ENCODE measurements around the gene IST1. TPM values are rescaled to one million over a fixed set of nuclear protein-coding genes. Genes with fewer than 3 reads are reported as not detected.

Gene IST1
- total RNA-seq, 1 experiment from 2014 or later = 206 TPM

GRCh38 chr16:71943887-71944286 lies 48.6 kb downstream of the IST1 start:
- H3K4me1 ChIP-seq (ENCODE audit: insufficient read depth, low read length, poor library complexity, severe bottlenecking) = no peaks in the 10 kb centered on the region
- no peak overlapping the region for H3K4me3 ChIP-seq (ENCODE audit: low read depth, low read length, poor library complexity, severe bottlenecking)
- TF ChIP-seq EZH2 (IDR thresholded peaks at IDR 0.05; ENCODE audit: borderline replicate concordance, low read depth, low read length, poor library complexity, severe bottlenecking) = no peak
- TF ChIP-seq CTCF (conservative IDR thresholded peaks at IDR 0.05; ENCODE audit: low read depth, low read length) = no peak
- ChIA-PET CTCF (interaction anchor here (0.5 kb wide), 1 partner anchor 379 kb away, joined by 5 read pairs; no protein-coding TSS in a partner anchor), POLR2A (ENCODE audit: low non-redundant PET) (no interaction called here)
- no peaks in the 10 kb centered on the region for H3K36me3 ChIP-seq (ENCODE audit: insufficient read depth, low read length, poor library complexity, severe bottlenecking)
- intact Hi-C loops (cut with micrococcal nuclease; ENCODE audit: unreplicated experiment) = no loop called here
- H3K9me3 ChIP-seq (ENCODE audit: low read depth, low read length, poor library complexity, severe bottlenecking) = no peaks in the 10 kb centered on the region
- no peaks in the 10 kb centered on the region for H3K27me3 ChIP-seq (replicated peaks; ENCODE audit: insufficient read depth, low read depth, low read length, poor library complexity)
- DNase-seq (ENCODE audit: low spot score) = no peak
- H3K27ac ChIP-seq (ENCODE audit: low read depth, low read length, poor library complexity, severe bottlenecking) = no peak overlapping the region
- no TSS peak for BruUV-seq (replicated peaks)

- CTCF ChIA-PET = no interaction called here
- POLR2A ChIA-PET (ENCODE audit: low non-redundant PET) = no interaction called here
- no peak for TF ChIP-seq CTCF (conservative IDR thresholded peaks at IDR 0.05; ENCODE audit: low read depth, low read length)
- TF ChIP-seq EZH2 (IDR thresholded peaks at IDR 0.05; ENCODE audit: borderline replicate concordance, low read depth, low read length, poor library complexity, severe bottlenecking) = no peak
- Histone ChIP-seq H3K9me3 (ENCODE audit: low read depth, low read length, poor library complexity, severe bottlenecking) (no peaks in the 10 kb centered on the region), H3K27ac (ENCODE audit: low read depth, low read length, poor library complexity, severe bottlenecking) (no peak overlapping the region), H3K4me3 (ENCODE audit: low read depth, low read length, poor library complexity, severe bottlenecking) (no peak overlapping the region), H3K4me1 (ENCODE audit: insufficient read depth, low read length, poor library complexity, severe bottlenecking) (no peaks in the 10 kb centered on the region), H3K27me3 (replicated peaks; ENCODE audit: insufficient read depth, low read depth, low read length, poor library complexity) (no peaks in the 10 kb centered on the region), H3K36me3 (ENCODE audit: insufficient read depth, low read length, poor library complexity, severe bottlenecking) (no peaks in the 10 kb centered on the region)
- intact Hi-C loops (cut with micrococcal nuclease; ENCODE audit: unreplicated experiment) = no loop called here
- BruUV-seq (replicated peaks) = no TSS peak
- DNase-seq (ENCODE audit: low spot score) = no peak
Measured at GRCh38 chr16:71945616-71946015, 50.3 kb downstream of the IST1 start.

GRCh38 chr16:71952825-71953224 lies 57.5 kb downstream of the IST1 start:
- TF ChIP-seq EZH2 (IDR thresholded peaks at IDR 0.05; ENCODE audit: borderline replicate concordance, low read depth, low read length, poor library complexity, severe bottlenecking) (no peak), CTCF (conservative IDR thresholded peaks at IDR 0.05; ENCODE audit: low read depth, low read length) (no peak)
- no peaks in the 10 kb centered on the region for H3K36me3 ChIP-seq (ENCODE audit: insufficient read depth, low read length, poor library complexity, severe bottlenecking)

More at GRCh38 chr16:71952825-71953224, 57.5 kb downstream of the IST1 start:
- no peak for DNase-seq (ENCODE audit: low spot score)
- peaks cover 8% of the 10 kb centered on the region for H3K4me1 ChIP-seq (ENCODE audit: insufficient read depth, low read length, poor library complexity, severe bottlenecking)
- no peaks in the 10 kb centered on the region for H3K9me3 ChIP-seq (ENCODE audit: low read depth, low read length, poor library complexity, severe bottlenecking)
- intact Hi-C loops (cut with micrococcal nuclease; ENCODE audit: unreplicated experiment) = no loop called here
- H3K4me3 ChIP-seq (ENCODE audit: low read depth, low read length, poor library complexity, severe bottlenecking) = no peak overlapping the region
- POLR2A ChIA-PET (ENCODE audit: low non-redundant PET) = no interaction called here
- BruUV-seq (replicated peaks) = no TSS peak
- H3K27me3 ChIP-seq (replicated peaks; ENCODE audit: insufficient read depth, low read depth, low read length, poor library complexity) = no peaks in the 10 kb centered on the region
- CTCF ChIA-PET = no interaction called here
- H3K27ac ChIP-seq (ENCODE audit: low read depth, low read length, poor library complexity, severe bottlenecking) = no peak overlapping the region

Data from A673 (cell line).